ENCODE results near the gene NFAT5.

- TF ChIP-seq CTCF (conservative IDR thresholded peaks at IDR 0.05; ENCODE audit: low read length) (no peak), EZH2phosphoT487 (IDR thresholded peaks at IDR 0.05; ENCODE audit: borderline replicate concordance, low read depth, low read length) (no peak)
Observed at GRCh38 chr16:69618721-69619120, 53.0 kb downstream of the NFAT5 start.
